AG04450 (cell line): Measurements from ENCODE around the gene APEH. TPM values are rescaled to one million over a fixed set of nuclear protein-coding genes. Genes with fewer than 3 reads are reported as not detected.

ENCODE experiments used
- CTCF ChIA-PET: fragments of 300-600, 350-600 bp; formaldehyde crosslinking; extraction: SDS; loops from one replicate; lab custom pipeline; 2022; ENCODE audit warnings: antibody characterized with exemption, inconsistent platforms; lab: Charles Lee
- POLR2A ChIA-PET: fragments of 350-600 bp; formaldehyde crosslinking; extraction: SDS; loops from one replicate; lab custom pipeline; 2021; ENCODE audit warnings: antibody characterized with exemption, inconsistent platforms; lab: Yijun Ruan, JAX
- DNase-seq: peaks from one replicate; pipeline ENCODE4 v3.0.0-alpha.2; 2011; ENCODE audit warnings: low read depth, low spot score
- H3K27ac ChIP-seq: one replicate; pipeline ENCODE4 v1.5.1; 2012; ENCODE audit warnings: low read depth, low read length, control low read depth
- H3K27me3 ChIP-seq: one replicate; pipeline ENCODE4 v1.6.0; 2012; ENCODE audit warnings: low read length; ENCODE audit not compliant: control insufficient read depth, insufficient read depth
- H3K4me3 ChIP-seq: 2 replicates; pipeline ENCODE4 v1.5.1; 2011; ENCODE audit warnings: mild to moderate bottlenecking, low read depth, low read length, control low read depth
- H3K9me3 ChIP-seq: 2 replicates; pipeline ENCODE4 v1.5.1; 2012; ENCODE audit warnings: low read length; ENCODE audit not compliant: control insufficient read depth, insufficient read depth
- CTCF ChIP-seq: IDR thresholded peaks from 2 replicates; pipeline ENCODE4 v1.5.1; 2011; ENCODE audit warnings: low read depth, low read length, control low read depth, inconsistent platforms
- polyA plus RNA-seq: library from polyadenylated mRNA; depleted of rRNA; stranded (reverse); fragments of >200 nt; gene quantifications from 2 replicates; pipeline ENCODE4 v1.2.3, GENCODE V29; 2011

The APEH gene
- polyA plus RNA-seq, 1 experiment, result 85.3 TPM

- no peak overlapping the region for H3K27ac ChIP-seq
- TF ChIP-seq CTCF, result no peak
- POLR2A ChIA-PET, result no interaction called here
- H3K27me3 ChIP-seq, result peaks cover 24% of the 10 kb centered on the region
- no peaks in the 10 kb centered on the region for H3K9me3 ChIP-seq
- CTCF ChIA-PET, result interaction anchor here (1.6 kb wide), 1 partner anchor 103 kb away, joined by 3 read pairs; no protein-coding TSS in a partner anchor
- no peak overlapping the region for H3K4me3 ChIP-seq
- no peak for DNase-seq
Observed at GRCh38 chr3:49642708-49643145, 31.4 kb upstream of the APEH start.

DNA sequence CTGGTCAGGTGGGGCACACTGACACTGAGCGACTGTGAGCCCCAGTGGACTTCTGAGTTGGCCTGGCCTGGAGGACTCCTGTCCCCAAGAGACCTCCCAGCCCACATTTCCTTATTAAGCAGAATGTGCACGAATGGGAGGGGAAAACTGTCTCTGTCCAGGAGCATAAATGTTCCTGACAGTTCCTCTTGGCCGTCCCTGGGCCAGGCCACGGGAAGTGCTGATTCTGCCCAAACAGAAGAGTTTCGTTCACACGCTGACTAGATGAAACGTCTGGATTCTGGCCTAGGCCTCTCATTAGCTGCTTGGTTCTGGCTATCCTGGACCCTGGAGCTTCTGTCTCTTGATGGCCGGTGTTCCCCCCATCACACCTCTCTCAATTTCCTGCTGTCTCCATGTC is 29.5 kb upstream of the APEH start:
- ChIA-PET CTCF (interaction anchor here (1.4 to 1.6 kb wide), 2 partner anchors 27 to 105 kb away, joined by 3 to 4 read pairs; no protein-coding TSS in a partner anchor), POLR2A (no interaction called here)
- H3K9me3 ChIP-seq, result no peaks in the 10 kb centered on the region
- no peak for DNase-seq
- H3K4me3 ChIP-seq, result no peak overlapping the region
- H3K27me3 ChIP-seq, result peaks cover 24% of the 10 kb centered on the region
- H3K27ac ChIP-seq, result no peak overlapping the region
- TF ChIP-seq CTCF, result no peak

- CTCF ChIA-PET, result interaction anchor here (0.7 kb wide), 1 partner anchor 23 kb away, joined by 3 read pairs; no protein-coding TSS in a partner anchor
- Histone ChIP-seq H3K4me3 (no peak overlapping the region), H3K27ac (no peak overlapping the region), H3K27me3 (peaks cover 27% of the 10 kb centered on the region), H3K9me3 (no peaks in the 10 kb centered on the region)
- POLR2A ChIA-PET, result no interaction called here
- no peak for TF ChIP-seq CTCF
- no peak for DNase-seq
Observed at GRCh38 chr3:49646236-49646635, 27.9 kb upstream of the APEH start.

DNA sequence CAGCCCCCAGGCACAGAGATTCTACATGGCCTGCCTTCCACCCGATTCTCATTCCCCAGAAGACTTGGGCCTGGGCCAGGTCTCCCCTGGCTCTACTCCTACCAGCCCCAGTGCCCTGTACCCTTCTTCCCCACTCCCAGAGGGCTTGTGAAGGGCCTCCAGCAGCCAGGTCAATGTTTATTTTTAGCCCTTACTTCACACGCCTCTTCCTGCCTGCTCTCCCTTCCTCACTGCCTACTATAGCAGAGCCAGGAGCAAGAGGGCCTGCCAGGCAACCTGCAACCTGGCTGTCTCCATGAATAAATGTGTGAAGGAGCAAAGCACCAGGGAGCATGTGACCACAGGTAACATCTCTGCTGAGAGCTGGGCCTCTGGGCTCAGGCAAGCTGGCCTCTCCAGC is 26.4 kb upstream of the APEH start:
- Histone ChIP-seq H3K4me3 (no peak overlapping the region), H3K27me3 (peaks cover 22% of the 10 kb centered on the region), H3K9me3 (no peaks in the 10 kb centered on the region), H3K27ac (no peak overlapping the region)
- CTCF ChIA-PET, result interaction anchor here (0.5 kb wide), 1 partner anchor 19 kb away, joined by 7 read pairs; no protein-coding TSS in a partner anchor
- POLR2A ChIA-PET, result no interaction called here
- TF ChIP-seq CTCF, result no peak
- no peak for DNase-seq

DNA sequence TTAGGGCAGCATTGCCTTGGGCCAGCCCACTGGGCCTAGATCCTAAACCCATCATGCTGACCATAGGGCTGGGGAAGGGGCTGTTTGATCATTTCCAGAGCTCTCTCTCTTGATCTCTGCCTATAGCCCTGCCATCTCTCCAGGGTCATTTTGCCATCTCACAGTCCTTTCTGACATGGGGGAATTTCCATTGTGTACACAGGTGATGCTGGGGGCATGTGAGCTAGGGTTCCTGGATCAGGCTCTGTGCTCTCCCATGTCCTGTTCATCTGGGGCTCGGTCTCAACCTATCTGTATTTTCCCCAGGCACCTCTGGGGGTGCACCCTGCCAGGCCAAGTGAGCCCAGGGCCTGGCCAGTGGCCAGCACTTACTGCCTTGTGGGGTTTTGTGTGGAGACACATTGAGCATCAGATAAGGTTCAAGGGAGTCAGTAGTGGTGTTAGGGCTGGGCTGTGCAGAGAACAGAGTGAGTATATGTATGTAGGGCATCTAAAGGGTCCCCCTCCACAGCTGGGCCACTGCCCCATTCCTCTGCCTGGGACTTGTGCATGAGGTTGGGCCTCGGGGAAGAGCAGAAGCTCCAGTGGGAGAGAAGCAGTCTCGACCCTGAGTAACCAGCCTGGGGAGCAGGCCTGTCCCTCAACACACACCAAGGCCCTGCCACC is 25.7 kb upstream of the APEH start:
- ChIA-PET CTCF (interaction anchor here (0.5 kb wide), 1 partner anchor 18 kb away, joined by 7 read pairs; no protein-coding TSS in a partner anchor), POLR2A (no interaction called here)
- Histone ChIP-seq H3K9me3 (no peaks in the 10 kb centered on the region), H3K27me3 (peaks cover 18% of the 10 kb centered on the region), H3K27ac (no peak overlapping the region), H3K4me3 (no peak overlapping the region)
- DNase-seq, result no peak
- no peak for TF ChIP-seq CTCF
